K562 treated with DMSO at 1 percent for 24 hours (cell line): ENCODE results near the gene RNF13. TPM values are rescaled to one million over a fixed set of nuclear protein-coding genes. Genes with fewer than 3 reads are reported as not detected.

Experiments used
- total RNA-seq: library from RNA; unstranded; fragments of 300-600 nt; gene quantifications from 2 replicates; pipeline ENCODE4 v1.2.3, GENCODE V29; 2022; ENCODE audit warnings: low read depth; ENCODE audit not compliant: insufficient read depth

Gene RNF13
- total RNA-seq: 10.6 and 14.8 TPM in 2 replicates

DNA sequence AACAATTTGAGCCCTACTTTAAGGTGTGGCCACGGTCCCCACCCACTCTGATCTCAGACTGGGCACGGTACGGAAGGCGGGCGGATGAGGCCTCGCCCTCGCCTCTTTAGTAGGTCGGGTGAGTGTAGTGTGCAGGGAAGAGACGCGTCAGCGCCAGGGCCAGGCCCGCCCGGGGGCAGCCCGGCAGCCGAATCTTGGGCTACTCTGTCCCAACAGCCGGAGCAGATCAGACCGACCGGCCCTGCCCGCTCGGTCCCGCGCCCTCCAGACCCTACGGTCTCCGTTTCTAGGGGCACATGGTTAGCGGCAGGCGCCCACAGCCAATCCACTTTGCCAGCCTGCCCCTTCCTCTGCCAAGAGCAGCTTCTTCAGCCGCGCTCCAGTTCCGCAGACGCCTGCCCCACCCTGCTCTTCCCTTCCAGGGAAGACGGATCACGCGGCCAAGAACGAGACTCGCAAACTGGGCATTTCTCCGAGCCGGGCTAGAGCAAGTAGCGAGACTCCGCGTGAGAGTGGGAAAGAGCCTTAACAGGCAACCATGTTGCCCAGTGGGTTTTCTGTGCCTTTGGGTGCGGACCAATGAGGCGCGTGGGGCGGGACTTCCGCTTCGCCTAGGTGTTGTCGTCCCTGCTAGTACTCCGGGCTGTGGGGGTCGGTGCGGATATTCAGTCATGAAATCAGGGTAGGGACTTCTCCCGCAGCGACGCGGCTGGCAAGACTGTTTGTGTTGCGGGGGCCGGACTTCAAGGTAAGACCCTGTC lies at the start of gene RNF13:
TSS of gene RNF13 (plus strand) at position 610 of the 761 bp plus-strand sequence. CDS start 32,812 bp downstream, outside the sequence.

DNA sequence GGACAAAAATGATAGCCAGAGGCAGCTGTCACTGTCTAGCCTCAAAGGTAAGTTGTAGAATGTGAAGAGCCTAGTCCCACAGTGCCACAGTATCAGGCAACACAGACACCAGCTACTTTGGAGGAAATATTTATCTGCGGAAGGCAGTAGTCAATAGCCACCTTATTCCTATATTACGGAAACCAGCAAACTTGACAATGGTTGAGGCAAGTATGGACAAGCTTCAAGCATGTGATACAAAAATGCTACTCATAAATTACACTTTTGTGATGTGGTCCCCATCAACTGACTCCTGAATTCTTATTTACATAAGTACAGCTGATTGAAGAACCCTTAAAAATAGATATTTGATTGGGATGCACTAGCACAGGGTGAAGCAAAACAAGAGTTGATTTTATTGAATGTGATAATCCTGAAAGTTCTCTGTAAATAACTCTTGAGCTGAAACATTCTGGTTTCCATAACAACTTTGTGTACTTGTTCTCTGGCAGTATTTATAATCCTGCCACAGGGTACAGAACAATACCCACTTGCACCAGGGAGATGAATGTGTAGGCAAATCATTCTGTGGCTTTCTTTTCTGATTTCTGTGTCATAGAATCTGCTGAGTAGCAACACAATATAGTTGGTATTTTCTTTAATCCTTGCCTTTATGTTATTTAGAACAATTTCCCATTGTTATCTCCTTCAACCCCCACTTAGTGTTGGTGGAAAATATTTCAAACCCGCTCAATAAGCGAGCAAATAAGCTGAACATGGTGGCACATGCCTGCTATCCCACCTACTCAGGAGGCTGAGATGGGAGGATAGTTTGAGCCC lies 20.4 kb upstream of the RNF13 start, which contains the start of gene ANKUB1:
TSS of gene ANKUB1 (minus strand) at position 103 of the 819 bp plus-strand sequence. CDS start 188 bp downstream, outside the sequence.

DNA sequence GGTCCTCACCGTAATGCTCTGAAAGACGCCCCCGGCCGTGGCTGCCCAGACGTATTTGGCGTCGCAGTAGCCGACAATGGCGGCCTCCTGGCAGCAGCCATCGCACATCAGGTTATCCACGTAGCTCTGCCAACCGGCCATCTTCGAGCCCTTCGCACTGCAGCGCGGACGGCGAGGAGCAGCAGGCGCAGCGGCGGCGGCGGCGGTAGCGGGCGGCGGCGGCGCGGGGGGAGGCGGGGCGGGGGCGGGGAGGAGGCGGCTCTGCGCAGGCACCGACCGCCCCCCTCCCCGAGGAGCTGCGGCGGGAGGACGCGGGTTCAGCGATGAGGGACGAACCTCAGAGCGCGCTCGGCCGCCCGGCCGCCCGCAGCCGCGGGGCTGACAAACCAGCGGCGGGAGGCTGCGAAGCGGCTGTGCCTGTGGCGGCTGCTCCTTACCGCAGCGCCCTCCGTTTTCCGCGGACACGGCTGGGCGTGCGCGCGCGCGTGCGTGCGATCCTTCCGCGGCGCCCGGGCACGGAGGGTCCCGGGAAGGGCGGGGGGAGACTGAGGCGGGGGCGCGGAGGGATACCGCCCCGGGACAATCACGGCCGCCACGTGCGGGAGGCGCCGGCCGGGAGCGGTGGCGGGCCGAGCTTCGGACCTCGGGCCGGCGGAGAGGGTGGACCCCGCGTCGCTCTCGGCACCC lies 157.8 kb downstream of the RNF13 start, which contains the start of gene PFN2:
TSS of gene PFN2 (minus strand) at position 180 of the 687 bp plus-strand sequence. CDS start at position 141, 39 bp downstream.

Other genes with a start within 250 kb of the RNF13 start
- not detected in 2 replicates for gene WWTR1, start 155.2 kb upstream of the RNF13 start, total RNA-seq
- 17.2 and 21.2 TPM in 2 replicates for gene COMMD2, start 60.7 kb upstream of the RNF13 start, total RNA-seq
- not detected in 2 replicates for gene ANKUB1, start 20.7 kb upstream of the RNF13 start, total RNA-seq
- not detected in 2 replicates for gene PFN2, start 157.7 kb downstream of the RNF13 start, total RNA-seq